Stimulated activated CD8-positive, alpha-beta memory T cell treated with anti-CD3 and anti-CD28 coated beads, Interleukin-7, amount 100 ng/mL, for 1 hour (primary cell): ENCODE data around the gene TNS3.

Experiments
- DNase-seq, 2 donors: peaks; one replicate each; pipeline ENCODE4 v3.0.0-alpha.2; 2020; ENCODE audit warnings: low read depth in 2 of 2

The TNS3 gene

DNA sequence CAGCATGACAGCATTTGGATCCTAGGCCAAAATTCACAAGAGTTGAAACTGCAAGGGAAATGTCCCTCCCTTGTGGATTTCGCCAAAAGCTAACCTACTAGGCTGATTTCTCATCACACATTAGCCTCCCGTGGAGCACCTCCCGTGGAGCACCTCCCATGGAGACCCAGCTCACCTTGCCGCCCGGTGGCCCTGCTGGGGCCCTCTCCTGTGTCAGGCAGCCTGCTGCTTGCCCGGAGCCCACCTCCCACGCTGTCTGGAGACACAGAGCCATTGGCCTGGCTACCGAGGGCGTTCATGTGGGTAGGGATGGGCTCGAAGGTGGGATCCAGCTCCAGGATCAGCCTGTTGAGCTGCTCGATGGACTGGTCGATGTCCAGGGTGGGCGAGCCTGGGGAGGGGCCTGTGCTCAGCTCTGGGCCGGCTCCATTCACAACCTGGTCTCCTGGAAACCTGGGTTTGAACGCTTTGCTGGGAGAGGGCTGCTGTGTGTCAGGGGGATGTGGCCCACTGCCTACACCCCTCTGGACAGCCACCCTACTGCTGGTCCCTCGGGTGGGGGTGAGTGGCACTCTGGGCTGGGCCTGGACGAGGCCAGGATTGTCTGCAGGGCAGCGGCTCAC lies 213.6 kb downstream of the TNS3 start:
- DNase-seq: no peak

- no peak for DNase-seq
Measured at GRCh38 chr7:47367369-47367768, 214.5 kb downstream of the TNS3 start.

DNA sequence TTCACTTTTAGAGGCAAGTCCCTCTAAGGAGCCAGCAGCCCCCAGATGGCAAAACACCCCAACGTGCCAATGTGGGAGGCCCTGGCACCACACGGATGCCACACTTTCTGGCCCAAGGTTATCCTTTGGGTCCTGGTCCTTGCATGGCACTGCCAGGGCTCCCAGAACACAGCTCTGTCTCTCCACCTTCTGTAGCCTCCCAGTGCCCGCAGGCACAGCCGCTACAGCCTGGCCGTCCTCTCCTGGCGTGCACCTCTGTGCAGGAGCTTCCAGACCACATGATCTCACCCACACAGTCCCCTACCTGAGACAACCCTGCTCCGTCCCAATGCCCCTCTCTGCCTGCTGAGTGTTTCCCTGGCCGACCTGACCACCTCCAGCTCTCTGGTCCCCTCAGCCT lies 215.0 kb downstream of the TNS3 start:
- DNase-seq: no peak

DNA sequence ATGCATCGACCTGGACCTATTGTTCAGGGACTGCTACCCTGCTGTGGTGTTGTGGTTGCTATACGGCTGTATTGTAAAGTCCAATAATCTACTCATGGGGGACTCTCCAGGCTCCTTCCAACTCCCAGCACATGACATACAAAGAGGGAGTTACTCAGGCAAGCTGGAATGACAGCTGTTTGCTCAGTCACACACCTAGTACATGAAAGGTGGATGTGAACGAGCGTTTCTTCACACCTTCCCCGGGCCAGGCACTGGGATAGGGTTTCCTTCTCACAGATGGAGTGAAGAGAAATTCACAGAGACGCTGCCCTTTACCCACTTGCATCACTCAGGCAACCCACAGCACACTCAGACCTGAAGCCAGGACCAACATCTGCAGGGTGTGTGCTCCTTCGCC lies 215.7 kb downstream of the TNS3 start:
- no peak for DNase-seq

- DNase-seq: no peak
Measured at GRCh38 chr7:47362984-47363383, 218.9 kb downstream of the TNS3 start.

GRCh38 chr7:47361746-47362215 lies 220.1 kb downstream of the TNS3 start:
- no peak for DNase-seq

DNA sequence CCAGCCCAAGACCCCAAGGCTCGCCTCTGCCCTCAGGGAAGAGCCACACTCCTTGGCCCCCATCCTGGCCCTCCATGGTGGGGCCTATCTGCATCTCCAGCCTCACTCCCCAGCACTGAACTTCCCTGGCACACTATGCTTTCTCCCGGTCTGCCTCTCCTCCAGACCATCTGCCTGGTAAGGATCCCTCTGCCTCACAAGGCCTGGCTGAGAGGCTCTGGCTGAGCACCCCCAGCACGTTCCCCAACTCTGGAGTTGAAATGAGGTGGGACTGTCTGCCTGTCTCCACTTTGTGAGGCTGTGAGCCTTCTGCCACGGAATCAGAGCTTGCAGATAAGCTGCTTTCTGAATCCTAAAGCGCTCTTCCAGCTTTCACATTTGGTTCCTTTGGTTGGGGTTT lies 220.7 kb downstream of the TNS3 start:
- no peak for DNase-seq

DNA sequence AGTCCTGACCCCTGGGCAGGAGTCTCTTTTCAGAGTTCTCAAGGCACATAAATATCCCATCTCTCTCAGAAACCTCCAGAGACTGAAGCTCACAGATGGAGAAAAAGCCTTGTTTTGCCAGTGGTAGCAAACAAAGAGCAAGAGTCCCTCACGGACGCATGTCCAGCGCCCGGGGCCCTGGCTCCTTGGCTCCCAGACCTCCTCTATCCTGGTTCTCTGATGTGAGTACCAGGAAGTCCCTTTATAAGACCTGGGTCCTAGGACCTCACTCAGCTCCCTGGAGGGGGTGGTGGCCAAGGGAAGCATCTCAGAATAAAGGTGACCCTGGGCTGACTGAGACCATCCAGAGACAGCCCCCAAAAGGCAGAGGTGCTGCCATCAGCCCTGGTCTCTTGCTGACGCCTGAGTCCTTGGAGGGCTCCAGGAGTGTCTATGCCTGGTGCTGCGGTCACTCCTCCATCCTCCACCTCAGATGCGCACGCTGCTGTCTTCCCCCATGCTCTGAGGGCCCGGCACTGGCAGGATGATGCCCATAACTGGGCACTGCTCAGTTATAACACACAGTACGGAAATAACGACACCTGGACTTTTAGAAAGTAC lies 221.5 kb downstream of the TNS3 start:
- no peak for DNase-seq

DNA sequence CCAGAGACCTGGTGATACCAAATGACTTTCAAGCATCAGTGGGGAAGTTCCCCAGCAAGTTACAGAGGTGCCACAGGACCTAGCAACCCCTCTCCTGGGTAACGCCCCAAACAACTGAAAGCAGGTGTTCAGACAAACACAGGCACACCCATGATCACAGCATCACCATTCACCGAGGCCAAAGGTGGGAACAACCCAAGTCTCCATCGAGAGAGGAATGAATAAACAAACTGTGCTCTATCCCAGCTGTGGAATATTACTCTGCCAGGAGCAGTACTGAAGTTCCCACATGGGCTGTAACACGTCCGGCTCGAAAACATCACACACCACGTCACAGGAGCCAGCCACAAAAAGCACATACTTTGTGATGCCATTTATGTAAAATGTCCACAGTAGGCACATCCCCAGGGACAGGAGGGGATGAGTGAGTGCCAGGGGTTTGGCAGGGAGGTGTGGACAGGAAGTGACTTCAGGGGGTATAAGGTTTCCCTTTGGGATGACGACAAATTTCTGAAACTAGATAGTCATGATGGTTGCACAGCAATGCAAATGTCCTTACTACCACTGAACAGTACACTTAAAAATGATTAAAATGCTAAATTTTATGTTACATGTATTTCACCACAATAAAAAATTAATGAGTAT lies 222.8 kb downstream of the TNS3 start:
- no peak for DNase-seq

DNA sequence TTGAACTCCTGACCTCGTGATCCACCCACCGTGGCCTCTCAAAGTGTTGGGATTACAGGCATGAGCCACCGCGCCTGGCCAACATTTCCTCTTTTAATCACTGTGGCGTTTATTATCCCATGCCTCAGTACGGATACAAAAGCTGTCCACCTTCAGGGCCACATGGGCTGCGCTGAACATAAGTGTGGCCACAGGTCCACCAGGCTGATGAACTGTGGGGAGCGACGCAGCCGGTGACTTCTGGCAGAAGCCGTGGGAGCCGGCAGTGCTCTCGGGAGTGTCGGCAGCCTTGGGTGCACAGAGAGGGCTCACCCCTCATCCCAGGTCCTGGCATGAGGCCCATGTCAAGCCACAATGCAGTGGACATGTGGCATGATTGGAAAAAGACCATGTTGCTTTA lies 223.6 kb downstream of the TNS3 start:
- DNase-seq: no peak

DNA sequence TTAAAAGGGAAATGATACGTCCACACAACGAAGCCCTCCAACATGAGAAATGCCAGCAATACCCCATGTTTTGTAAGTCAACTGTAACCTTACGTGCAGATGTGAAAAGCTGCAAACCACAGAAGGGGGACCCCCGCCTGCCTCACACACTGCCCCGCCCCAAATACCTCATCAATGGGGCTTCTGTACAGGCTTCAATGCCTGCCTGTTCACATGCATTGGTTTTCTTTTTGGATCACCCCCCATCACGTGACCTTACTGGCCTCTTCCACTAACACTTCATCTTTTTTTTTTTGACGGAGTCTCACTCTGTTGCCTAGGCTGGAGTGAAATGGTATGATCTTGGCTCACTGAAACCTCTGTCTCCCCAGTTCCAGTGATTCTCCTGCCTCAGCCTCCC lies 224.0 kb downstream of the TNS3 start:
- no peak for DNase-seq

GRCh38 chr7:47357361-47357760 lies 224.6 kb downstream of the TNS3 start:
- no peak for DNase-seq

GRCh38 chr7:47356261-47356660 lies 225.7 kb downstream of the TNS3 start:
- no peak for DNase-seq

DNA sequence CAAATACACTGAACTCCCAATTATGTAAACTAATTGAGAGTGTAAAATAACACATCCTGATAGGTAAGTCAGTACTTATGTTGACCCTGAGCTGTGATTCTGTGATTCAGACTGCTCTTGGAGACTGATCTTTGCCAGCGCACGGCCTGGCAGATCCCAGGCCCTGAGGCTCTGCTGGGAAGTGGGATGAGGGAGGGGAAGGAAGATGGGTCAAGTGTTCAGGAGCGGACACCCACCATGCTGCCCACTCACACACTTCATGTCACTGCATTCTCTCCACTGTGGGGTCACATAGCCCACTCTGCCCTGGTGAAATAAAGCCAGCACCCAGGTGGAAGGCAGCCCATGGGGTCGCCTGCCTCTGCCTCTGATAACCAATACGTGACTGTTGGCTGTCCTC lies 226.2 kb downstream of the TNS3 start:
- DNase-seq: no peak

DNA sequence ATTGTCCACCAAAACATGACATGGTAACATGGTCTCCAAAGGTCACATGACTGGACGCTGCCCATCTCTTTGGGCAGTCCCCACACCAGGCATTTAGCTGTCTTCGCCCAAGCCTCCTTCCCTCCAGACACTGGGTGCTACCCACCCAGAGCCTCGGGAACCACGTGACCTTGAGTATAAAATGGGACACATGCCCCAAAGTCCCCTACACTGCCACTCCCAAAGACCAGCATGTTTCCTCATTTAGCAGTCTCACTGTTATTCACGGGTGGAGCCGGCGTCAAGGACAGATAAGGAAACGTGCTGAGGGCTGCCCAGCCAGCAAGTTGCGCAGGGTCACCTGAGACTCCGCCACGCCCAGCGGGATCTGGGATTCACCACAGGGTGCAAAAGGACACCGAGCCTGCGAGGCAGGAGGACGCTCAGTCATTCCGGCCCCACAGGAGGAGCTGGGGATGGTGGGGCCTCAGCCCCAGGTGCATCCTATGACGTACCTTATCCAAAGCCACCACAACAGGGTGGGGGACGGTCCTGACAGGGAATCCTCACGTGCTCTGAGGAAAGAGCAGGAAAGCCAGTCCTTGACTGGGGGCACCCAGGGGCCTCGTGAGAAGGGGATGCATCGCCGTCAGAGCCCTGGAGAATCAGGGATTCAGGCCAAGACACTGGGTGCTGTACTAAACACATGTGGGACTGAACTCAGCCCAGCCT lies 226.9 kb downstream of the TNS3 start:
- DNase-seq: no peak

DNA sequence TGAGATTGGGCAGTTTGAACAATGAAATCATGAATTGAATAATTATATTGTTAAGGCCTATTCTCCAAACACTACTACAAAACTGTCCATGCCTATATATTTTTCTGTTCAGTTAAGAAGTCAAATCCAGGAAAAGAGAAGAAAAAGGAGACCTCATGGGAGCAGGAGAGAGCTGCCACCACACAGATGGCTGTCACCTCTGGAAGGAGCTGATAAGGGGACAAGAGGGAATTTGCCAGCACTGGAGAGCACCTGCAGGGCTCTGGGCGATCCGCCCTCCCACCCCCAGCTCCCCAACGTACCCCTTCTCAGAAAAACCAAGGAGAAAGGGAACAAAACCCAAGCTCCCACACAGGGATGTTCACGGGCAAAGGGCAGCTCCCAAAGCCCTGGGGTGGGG lies 227.8 kb downstream of the TNS3 start:
- no peak for DNase-seq

DNA sequence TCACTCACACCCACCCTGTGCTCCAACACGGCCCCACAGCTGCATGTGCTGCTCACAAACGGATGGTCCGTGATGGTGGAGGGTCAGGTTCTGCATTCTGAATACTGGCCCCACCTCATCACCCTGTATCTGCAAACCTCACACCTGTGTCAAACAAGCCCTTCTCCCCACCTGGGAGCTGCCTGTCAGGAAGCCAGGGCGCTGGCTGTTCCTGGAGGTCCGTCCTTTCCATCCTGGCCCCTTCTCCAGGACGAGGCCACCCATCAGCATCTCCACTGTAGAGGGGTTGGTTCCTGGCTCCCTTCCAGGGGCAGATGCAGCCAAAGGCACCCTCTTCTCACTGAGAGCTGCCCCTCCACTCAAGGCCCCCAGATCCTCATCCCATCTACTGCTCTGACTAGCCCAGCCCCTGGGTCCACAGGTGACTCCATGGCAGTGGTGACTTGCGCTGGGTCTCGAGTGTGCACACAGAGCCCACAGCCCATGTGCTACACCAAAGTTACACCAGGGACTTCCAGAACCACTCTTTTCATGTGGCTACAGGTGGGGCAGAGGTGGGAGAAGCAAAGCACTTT lies 229.4 kb downstream of the TNS3 start:
- DNase-seq: no peak

DNA sequence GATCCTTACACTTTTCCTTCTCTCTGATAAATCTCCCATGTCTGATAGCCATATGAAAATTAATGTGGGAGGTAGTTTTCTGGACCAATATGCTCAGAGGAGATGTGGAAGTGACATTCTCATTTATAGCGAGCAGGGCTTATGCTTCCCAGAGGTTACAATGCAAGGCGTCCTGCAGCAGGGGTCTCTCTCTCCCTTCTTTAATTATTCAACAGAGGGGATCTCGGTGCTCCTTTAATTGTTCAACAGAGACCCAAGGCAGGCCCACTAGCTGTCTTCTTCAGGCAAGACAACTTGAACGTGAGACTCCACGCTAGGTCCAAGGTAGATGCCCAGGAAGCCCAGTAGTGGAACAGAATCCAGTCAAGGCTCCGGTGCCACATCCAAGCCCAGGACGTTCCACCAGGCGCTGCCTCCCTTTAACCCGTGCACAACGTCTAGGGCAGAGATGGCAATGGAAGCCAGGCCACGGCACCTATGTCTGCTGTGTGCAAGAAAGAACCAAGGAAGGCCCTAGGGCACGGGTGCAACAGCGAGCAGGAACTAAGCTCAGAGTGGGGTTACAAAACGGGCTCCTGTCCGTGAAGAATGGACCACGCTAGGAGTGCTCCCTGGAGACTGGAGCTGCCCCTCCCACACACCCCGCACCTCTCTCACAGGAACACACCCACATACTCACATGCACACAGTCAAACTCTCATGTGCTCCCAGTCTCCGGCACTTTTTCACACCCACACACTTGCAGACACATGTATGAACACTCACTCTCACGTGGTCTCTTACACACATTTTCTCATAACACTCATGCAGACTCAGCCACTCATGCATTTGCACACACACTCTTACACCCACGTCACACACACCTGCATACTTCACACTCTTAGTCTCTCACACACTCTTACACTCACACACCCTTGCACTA lies 230.4 kb downstream of the TNS3 start:
- DNase-seq: no peak

DNA sequence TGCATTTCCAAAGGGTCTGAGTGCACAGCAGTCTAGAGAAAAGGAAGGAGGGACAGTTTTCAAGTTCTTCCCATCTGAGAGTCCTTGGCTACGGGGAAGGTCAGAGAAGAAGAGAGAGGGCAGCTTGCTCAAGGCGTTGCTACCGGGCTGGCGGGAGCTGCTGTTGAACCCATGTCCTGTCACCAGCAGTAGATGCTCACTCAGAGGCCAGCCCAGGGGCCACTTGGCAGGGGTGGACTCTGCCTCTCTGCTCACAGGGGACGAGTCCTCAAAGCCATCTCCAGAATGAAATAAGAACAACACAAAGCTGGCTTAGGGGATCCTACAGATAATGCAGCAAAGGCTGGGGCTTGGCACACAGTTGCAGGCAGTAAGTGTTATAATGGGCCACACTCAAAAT lies 231.5 kb downstream of the TNS3 start:
- no peak for DNase-seq

DNA sequence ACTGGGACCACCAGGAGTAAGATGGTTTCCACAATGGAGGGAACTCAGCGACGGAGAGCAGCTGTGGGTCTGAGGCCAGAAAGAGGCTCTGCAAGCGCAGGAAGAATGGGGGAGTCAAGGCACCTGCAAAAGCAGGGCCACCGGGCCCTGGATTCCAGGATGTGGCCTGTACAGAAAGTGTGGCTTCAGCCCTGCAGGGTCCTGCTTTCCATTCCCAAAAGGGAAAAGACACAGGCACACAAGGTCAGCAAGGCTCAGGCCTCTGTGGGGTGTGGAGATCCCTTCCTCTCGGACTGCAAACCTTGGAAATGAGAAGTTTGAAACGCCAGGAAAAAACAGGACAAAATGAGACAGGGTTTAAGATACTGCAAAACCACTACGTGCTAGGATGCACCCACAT lies 232.5 kb downstream of the TNS3 start:
- DNase-seq: no peak

DNA sequence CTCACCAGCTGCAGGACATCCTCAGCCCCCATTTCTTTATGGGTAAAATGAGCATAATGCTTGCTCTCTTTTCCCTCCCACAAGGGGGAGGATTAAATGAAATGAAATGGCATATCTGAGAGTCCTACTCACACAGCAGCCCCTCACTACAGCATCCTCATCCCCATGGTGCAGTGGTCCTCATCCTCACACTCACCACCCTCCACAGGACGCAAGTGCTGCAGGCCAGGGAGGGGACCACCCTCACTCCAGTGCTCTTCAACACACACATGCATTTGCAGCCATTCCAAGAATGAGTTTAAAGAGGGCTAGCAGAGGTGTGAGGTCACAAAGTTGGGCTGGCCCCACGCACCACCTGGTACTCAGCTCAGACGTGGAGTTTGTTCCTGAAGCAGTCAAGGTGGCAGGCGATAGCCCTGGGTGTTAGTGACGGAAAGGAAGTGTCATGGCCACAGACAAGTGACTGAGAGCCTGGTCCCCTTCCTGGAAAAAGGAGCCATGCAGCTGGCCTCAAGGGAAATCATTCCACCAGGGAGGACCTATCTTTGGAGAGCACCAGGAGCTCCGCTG lies 234.0 kb downstream of the TNS3 start:
- DNase-seq: no peak
